Thyroid gland (tissue), 4 donors: ENCODE measurements around the gene CFAP99.

Source experiments
- CTCF ChIP-seq, 6 experiments: fragments of 200-600 bp in 3 of 6; fragments of 450-650 bp in 3 of 6; sonication (generic) in 3 of 6; IDR thresholded peaks; one replicate each; pipeline ENCODE4 v1.5.1; 2016 to 2019; ENCODE audit warnings: antibody characterized with exemption in 6 of 6, mild to moderate bottlenecking in 2 of 6, inconsistent platforms in 1 of 6, moderate library complexity in 1 of 6
- POLR2A ChIP-seq, 2 donors: fragments of 450-650 bp; IDR thresholded peaks; one replicate each; pipeline ENCODE4 v1.6.1; 2017; ENCODE audit warnings: antibody characterized with exemption in 2 of 2, mild to moderate bottlenecking in 2 of 2, moderate library complexity in 1 of 2

- no peak for TF ChIP-seq CTCF (IDR thresholded peaks at IDR 0.05)
- TF ChIP-seq POLR2A (IDR thresholded peaks at IDR 0.05) = no peak
Observed at GRCh38 chr4:2448589-2448988, 29.8 kb downstream of the CFAP99 start.
